ENCODE measurements around the gene MRPL45. TPM values are rescaled to one million over a fixed set of nuclear protein-coding genes. Genes with fewer than 3 reads are reported as not detected.
A peak's percentile ranks its signal among the peaks of the same experiment; 100 is the strongest.

Gene MRPL45
- total and polyA plus RNA-seq, 9 of the 15 experiments (the other 6 are each of a cell fraction or from before 2014, with no cell fraction given), result 48.4 to 228 (median 76.8) TPM

GRCh38 chr17:38349097-38349730, 52.2 kb downstream of the MRPL45 start (continued):
- no peak for TF ChIP-seq HMGN3 (IDR thresholded peaks at IDR 0.05; ENCODE audit: borderline replicate concordance, extremely low read depth, insufficient read length, low read depth, low read length)
- no peak for TF ChIP-seq NONO (IDR thresholded peaks at IDR 0.05; ENCODE audit: low read depth in 2 of 2, low read length in 1 of 2)
- TF ChIP-seq ZNF766 (CRISPR knock-in tag; conservative IDR thresholded peaks at IDR 0.05), result peak; percentile 81; the same call in 1 of the 2 replicates
- peak; percentile 54; the same call in 1 of the 2 replicates for TF ChIP-seq KLF16 (IDR thresholded peaks at IDR 0.05)
- TF ChIP-seq SMC3 (conservative IDR thresholded peaks at IDR 0.05; ENCODE audit: insufficient read depth, low read depth, low read length), result peak; percentile 95
- 0 out of 4 replicates have a peak, but pooled peaks of 1 of the 2 experiments have one; percentile 44 for TF ChIP-seq UBTF (IDR thresholded peaks at IDR 0.05; ENCODE audit: borderline replicate concordance in 1 of 2, low read depth in 2 of 2, low read length in 2 of 2)
- peak; percentile 71; the same call in 1 of the 2 replicates for TF ChIP-seq SMAD3 (CRISPR knock-in tag; conservative IDR thresholded peaks at IDR 0.05)
- TF ChIP-seq SMARCA4 (IDR thresholded peaks at IDR 0.05), result peak; percentile 42; the same call in 1 of the 2 replicates
- TF ChIP-seq CTBP1 (IDR thresholded peaks at IDR 0.05; ENCODE audit: borderline replicate concordance), result peak; percentile 27; the same call in 1 of the 2 replicates
- TF ChIP-seq HINFP (tag; conservative IDR thresholded peaks at IDR 0.05; ENCODE audit: low read depth), result no peak
- no peak for TF ChIP-seq CREB1 (IDR thresholded peaks at IDR 0.05)
- TF ChIP-seq CREB1 (CRISPR knock-in tag; IDR thresholded peaks at IDR 0.05), result no peak
- TF ChIP-seq NR2C2 (CRISPR knock-in tag; IDR thresholded peaks at IDR 0.05), result no peak
- no peak for TF ChIP-seq NR2C2 (tag; IDR thresholded peaks at IDR 0.05)
- peak; percentile 88 to 96 (median 95) for TF ChIP-seq CTCF (IDR thresholded peaks at IDR 0.05 in 2 of 3, conservative IDR thresholded peaks at IDR 0.05 in 1 of 3; ENCODE audit: insufficient read depth in 2 of 3, low read depth in 1 of 3, low read length in 3 of 3)
- TF ChIP-seq RB1 (IDR thresholded peaks at IDR 0.05; ENCODE audit: low read depth), result peak; percentile 80
- no peak for TF ChIP-seq YBX1 (IDR thresholded peaks at IDR 0.05)
- peak; percentile 58; the same call in 1 of the 2 replicates for TF ChIP-seq CREM (IDR thresholded peaks at IDR 0.05; ENCODE audit: low read depth)
- 0 out of 2 replicates have a peak, but pooled peaks have one; percentile 34 for TF ChIP-seq ESRRA (IDR thresholded peaks at IDR 0.05; ENCODE audit: borderline replicate concordance, low read depth)
- TF ChIP-seq NBN (IDR thresholded peaks at IDR 0.05; ENCODE audit: low read depth), result 0 out of 2 replicates have a peak, but pooled peaks have one; percentile 28
- TF ChIP-seq RAD21 (CRISPR knock-in tag; conservative IDR thresholded peaks at IDR 0.05 in 1 of 2, IDR thresholded peaks at IDR 0.05 in 1 of 2), result peak; percentile 74 to 92

Data from K562 (cell line).